ENCODE measurements around the gene KCNAB1.

DNA sequence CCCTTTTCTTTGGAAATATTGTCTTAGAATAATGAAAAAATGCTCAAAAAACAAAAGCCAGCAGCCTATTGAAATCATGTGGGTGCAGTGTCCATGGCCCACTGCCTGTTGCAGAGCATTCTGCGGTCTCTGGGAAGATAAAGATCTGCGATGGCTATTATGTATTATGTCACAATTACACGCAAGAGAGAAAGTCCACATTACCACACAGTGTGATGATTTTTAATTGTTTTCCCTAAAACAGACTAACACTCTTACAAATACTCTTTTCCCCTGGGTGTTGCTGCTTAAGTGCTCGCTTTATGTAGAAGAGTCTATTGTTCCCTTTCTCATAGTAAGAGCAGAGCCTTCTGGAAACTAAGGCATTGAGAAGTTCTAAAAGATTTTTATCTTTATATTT is 402.3 kb downstream of the KCNAB1 start:
- TF ChIP-seq, protein P1, sequence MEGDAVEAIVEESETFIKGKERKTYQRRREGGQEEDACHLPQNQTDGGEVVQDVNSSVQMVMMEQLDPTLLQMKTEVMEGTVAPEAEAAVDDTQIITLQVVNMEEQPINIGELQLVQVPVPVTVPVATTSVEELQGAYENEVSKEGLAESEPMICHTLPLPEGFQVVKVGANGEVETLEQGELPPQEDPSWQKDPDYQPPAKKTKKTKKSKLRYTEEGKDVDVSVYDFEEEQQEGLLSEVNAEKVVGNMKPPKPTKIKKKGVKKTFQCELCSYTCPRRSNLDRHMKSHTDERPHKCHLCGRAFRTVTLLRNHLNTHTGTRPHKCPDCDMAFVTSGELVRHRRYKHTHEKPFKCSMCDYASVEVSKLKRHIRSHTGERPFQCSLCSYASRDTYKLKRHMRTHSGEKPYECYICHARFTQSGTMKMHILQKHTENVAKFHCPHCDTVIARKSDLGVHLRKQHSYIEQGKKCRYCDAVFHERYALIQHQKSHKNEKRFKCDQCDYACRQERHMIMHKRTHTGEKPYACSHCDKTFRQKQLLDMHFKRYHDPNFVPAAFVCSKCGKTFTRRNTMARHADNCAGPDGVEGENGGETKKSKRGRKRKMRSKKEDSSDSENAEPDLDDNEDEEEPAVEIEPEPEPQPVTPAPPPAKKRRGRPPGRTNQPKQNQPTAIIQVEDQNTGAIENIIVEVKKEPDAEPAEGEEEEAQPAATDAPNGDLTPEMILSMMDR (IDR thresholded peaks at IDR 0.05), result no peak
- no peak for TF ChIP-seq POLR2A (IDR thresholded peaks at IDR 0.05)
- no peak for TF ChIP-seq POLR2AphosphoS5 (IDR thresholded peaks at IDR 0.05; ENCODE audit: insufficient read depth in 1 of 2, low read depth in 1 of 2)
